Stimulated activated CD4-positive, alpha-beta T cell treated with anti-CD3 and anti-CD28 coated beads, Interleukin-1b, Interleukin-23, amount 100 ng/mL, for 1 hour (primary cell): ENCODE results near the gene RAPGEF1.

Experiments
- DNase-seq, 2 donors: peaks; one replicate each; pipeline ENCODE4 v3.0.0-alpha.2; 2020; ENCODE audit warnings: low read depth in 2 of 2

The RAPGEF1 gene

DNA sequence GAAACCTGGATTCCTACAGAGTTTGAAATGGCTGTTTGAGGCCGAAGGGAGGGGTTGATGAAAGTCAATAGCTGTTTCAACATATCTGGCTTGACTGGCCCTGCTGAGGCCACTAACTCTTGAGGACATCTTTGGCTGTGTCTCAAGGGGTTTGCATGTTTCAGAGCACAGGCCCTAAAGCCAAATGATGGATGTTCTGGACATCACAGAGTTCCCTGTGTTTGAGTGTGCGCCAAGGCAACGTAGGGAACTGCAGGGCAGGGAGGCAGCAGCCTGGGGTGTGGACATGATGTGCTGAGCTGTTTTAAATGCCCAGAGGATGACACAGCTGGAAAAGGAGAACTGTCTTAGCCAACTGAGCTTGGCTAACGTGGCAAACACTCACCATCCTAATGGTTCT lies 89.6 kb downstream of the RAPGEF1 start:
- no peak for DNase-seq

DNA sequence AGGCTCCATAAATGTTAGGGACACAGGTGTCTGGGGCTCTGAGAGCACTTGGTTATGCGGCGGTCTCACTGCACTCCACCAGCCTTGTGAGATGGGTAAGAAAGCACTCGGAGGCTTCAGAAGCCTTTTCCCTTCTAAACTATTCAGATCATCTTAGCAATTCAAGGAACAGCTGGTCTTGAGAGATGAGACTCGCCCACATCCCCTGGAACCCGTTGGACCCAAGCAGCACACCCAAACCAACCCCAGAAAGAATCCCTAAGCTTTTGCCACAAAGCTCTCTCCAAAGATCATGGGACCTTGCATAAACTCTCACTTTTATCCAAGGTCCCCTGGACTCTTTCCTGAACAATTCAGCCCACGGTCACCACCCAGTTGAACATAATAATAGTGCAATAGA lies 90.2 kb downstream of the RAPGEF1 start:
- DNase-seq = no peak

GRCh38 chr9:131645078-131645776 lies 94.6 kb downstream of the RAPGEF1 start:
- no peak for DNase-seq

- no peak for DNase-seq
These were observed 97.3 kb downstream of the RAPGEF1 start for GRCh38 chr9:131642496-131643083.

DNA sequence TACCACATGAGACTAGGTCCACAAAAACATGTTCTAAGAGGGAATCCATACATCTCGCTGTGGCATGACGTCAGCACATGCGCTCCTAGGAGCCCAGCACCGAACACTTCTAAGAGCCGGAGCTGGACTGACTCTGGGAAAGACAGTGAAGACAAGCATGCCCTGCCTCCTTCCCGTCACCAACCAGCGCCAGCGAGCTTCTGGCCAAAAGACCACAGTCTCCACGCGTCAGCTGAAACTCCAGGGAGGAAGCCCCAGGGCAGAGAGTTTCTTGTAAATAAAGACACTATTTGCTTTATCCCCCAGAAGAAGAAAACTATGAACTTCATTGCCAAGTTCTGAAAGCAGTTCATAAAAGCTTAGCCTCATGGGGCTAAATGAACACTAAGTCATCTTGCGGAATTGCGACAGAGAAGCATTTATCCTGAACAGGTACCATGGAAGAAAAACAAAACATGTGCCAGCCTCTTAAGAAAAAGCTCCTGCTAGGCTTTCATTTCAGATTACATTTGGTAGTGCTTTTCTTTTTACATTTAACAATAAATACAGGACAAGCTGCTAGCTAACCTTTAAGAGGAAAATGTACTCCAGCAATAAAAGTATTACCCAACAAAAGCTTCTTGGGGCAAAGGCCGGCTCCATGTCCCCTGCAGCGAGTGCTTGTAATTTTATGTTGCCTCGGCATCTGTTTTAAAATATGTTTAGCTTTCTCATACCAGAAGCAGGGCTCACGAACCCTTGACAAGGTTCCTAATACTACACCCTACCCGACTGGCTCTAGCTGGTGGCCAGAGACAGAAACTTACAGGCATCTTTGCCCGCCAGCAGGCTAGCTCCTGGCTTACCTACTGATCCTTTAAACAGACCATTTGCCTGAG lies 98.0 kb downstream of the RAPGEF1 start:
- DNase-seq = no peak

- DNase-seq = no peak
These were observed 99.3 kb downstream of the RAPGEF1 start for GRCh38 chr9:131640438-131641137.

DNA sequence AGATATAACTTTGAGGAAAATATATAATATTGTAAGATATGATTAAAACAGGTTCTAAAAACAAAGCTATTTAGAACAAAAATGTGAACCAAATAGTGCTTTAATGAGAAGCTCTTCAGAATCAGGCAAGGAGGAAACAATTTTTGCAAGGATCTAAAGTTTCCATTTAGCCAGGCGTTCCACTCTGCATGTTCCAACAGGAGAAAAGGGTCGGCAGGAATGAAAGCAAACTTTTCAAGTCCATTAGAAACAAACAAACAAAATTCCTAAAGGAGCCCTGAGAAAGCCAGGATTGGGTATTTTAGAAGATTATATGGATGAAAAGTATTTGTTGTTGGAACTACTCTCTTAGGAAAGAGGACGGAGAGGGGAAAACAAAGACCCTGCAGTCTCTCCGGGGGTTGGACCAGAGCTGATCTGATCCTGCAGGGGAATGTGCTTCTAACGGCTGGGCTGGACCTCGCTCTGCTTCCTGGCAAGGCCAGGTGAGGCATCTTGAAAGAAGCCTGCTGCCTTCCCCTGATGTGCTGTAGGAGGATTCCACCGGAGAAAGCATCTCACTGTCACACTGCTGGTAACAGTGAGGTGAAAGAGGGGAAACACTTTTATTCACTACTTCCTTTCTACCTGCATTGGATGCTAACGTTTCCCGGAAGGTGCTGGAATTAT lies 100.0 kb downstream of the RAPGEF1 start:
- no peak for DNase-seq

- no peak for DNase-seq
These were observed 103.3 kb downstream of the RAPGEF1 start for GRCh38 chr9:131636593-131636992.

- DNase-seq = no peak
These were observed 104.0 kb downstream of the RAPGEF1 start for GRCh38 chr9:131635892-131636291.

DNA sequence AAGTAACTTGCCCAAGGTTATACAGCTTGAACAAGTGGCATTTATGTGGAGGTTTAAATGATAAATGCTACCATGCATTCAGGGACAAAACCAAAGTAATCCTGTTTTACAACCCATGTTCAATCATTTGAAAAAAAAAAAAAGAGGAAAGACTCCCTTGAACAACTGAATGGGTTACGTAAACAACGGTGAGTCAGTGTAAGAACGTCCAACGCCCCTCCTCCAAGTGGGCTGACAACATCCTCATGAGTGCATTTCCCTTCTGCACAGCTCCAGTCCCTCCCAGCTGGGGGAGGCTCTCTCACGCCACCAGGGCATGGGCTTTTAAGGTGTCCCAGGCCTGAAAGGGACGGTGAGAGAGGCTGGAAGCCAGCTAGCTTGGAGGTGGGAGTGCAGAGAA lies 104.6 kb downstream of the RAPGEF1 start:
- peak; percentile 44 to 58 for DNase-seq

DNA sequence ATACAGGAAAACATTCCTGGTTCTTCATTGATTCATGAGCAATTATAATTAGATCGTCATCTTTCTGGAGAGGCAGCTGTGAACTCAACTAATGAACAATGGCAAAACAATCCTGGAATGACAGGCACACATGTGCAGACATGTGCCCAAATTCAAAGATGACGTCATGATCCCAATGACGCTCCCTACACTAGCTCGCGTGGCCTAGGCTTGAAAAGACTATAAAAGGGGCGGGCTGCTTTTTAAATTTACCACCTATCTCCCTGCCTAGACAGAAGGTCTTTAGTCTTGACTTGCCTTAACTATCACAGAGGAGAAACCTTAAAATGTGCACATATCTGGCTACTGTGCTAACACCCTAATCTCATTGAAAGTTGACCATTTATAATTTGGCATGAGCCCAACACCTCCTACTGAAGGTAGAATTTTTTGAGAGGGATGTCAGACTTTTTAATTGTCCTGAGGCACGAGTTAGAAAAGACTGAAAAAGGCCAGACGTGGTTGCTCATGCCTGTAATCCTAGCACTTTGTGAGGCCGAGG lies 106.3 kb downstream of the RAPGEF1 start:
- no peak for DNase-seq

- DNase-seq = no peak
These were observed 108.6 kb downstream of the RAPGEF1 start for GRCh38 chr9:131631306-131631705.

DNA sequence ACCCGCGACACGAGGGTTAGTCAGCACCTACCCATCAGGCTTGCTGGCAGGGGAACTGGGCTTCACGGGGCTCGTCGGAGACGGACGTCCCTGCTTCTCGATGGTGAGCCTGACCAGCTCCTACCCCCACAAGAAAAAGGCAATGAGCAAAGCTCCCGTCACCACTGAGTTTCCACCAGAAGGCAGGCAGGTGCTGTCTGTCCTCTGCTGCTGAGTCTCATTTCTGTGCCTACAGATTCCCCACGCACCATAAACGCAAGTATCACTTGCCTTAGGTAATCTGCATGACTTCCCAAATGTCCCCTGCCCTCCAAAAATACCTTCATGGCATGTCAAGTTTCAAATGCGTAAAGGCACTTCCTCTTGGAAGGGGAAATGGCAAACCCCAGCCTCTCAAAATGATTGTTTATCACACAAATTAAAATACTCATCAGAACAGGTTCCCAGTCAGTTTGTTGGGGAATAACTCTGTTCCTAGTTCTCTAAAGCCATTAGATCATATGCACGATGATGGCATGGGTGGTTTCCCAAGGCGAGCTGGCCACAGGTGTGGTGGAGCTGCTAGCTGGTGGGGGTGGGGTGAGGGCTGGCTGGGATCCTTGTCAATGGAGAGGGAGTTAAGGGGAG lies 109.6 kb downstream of the RAPGEF1 start:
- no peak for DNase-seq

- DNase-seq = no peak
These were observed 110.1 kb downstream of the RAPGEF1 start for GRCh38 chr9:131629825-131630204.

DNA sequence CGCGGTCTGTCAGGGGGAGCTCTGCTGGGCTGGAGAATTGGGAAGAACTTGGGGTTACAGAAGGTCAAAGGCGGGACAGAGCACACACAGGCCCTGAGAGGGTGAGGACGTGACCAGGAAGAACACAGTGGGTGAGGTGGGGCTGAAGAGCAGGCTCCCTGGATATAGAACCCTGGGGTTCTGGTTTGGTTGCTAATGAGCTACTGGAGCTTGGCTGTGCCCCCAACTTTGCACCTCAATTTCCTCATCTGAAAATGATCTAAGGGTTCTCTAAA lies 110.7 kb downstream of the RAPGEF1 start:
- no peak for DNase-seq

- no peak for DNase-seq
These were observed 111.2 kb downstream of the RAPGEF1 start for GRCh38 chr9:131628459-131629225.

DNA sequence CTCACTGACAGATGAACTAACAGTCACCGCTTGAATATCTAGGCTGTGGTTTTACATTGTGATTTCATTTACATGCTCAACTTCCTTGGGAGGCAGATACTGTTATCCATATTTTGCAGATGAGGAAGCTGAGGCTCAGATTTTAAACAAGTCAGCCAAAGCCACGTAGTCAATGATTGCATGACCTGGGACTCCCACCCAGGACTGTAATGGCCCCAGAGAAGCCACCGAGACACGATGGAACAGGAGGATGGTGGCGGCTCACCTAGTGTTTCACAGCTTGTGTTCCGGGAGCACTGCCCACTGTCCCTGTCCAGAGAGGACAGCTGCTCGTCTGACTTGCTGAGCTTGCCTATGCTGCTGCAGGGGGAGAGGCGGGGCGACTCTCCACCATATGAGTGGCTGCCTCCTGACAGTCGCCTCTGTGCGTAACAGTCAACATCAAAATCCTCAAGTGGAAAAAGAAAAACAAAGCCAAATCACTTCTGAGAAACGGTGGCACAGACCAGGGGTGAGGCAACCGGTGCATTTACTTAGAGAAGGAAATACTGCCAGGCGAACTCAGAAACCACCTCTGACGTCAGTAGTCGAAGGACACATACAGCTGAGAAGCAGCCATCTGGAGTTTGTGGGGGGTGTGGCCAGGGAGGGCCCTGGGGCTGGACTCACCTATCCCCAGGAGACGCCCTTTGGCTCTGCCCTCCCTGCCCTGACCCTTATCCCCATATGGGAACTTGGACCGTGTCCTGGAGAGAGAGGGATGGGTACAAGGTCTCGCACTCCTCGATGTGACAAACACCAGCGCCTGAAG lies 112.0 kb downstream of the RAPGEF1 start:
- peak in 1 of 2 donors; percentile 6 for DNase-seq

GRCh38 chr9:131627326-131627647 lies 112.6 kb downstream of the RAPGEF1 start:
- DNase-seq = no peak

- no peak for DNase-seq
These were observed 113.8 kb downstream of the RAPGEF1 start for GRCh38 chr9:131625790-131626670.
